Panc1 (cell line): ENCODE measurements around the gene DTNBP1. TPM values are rescaled to one million over a fixed set of nuclear protein-coding genes. Genes with fewer than 3 reads are reported as not detected.

Experiments
- ATAC-seq: fragments of 200-7000 bp; cut with Tn5 transposase; 2 replicates; pipeline ENCODE4 v1.9.1; 2020; ENCODE audit warnings: mild to moderate bottlenecking, moderate library complexity
- BruUV-seq: library from RNA; stranded (reverse); fragments of 400-500 nt; replicated peaks from 2 replicates; lab custom pipeline; 2021; lab: Mats Ljungman, UMichigan
- CTCF ChIA-PET: fragments of 300-600 bp; sonication (Branson Sonifier 250); formaldehyde crosslinking; loops from one replicate; lab custom pipeline; 2022; ENCODE audit warnings: antibody characterized with exemption; lab: Charles Lee
- POLR2A ChIA-PET: fragments of 300-600 bp; sonication (Branson Sonifier 250); formaldehyde crosslinking; loops from one replicate; lab custom pipeline; 2022; ENCODE audit warnings: antibody characterized with exemption; lab: Charles Lee
- DNase-seq: peaks from one replicate; pipeline ENCODE4 v3.0.0-alpha.2; 2010; ENCODE audit warnings: low read depth, low spot score
- H3K27ac ChIP-seq: 2 replicates; pipeline ENCODE4 v1.5.1; 2011; ENCODE audit warnings: mild to moderate bottlenecking, low read length, inconsistent platforms
- H3K27me3 ChIP-seq: fragments of 200-500 bp; sonication (Bioruptor generic); 2 replicates; pipeline ENCODE4 v1.6.0; 2014; ENCODE audit warnings: low read length, inconsistent platforms; ENCODE audit not compliant: control insufficient read depth, insufficient read depth
- H3K36me3 ChIP-seq: fragments of 200-500 bp; sonication (Bioruptor generic); 2 replicates; pipeline ENCODE4 v1.5.1; 2014; ENCODE audit warnings: inconsistent platforms, mild to moderate bottlenecking, low read length, moderate library complexity; ENCODE audit not compliant: control insufficient read depth, insufficient read depth
- H3K4me1 ChIP-seq: 2 replicates; pipeline ENCODE4 v1.5.1; 2011; ENCODE audit warnings: inconsistent platforms, mild to moderate bottlenecking, low read length, moderate library complexity; ENCODE audit not compliant: control insufficient read depth, insufficient read depth
- H3K4me3 ChIP-seq, 2 experiments: 2 replicates each; pipeline ENCODE4 v1.5.1; 2011 to 2012; ENCODE audit warnings: low read depth in 2 of 2, low read length in 2 of 2, mild to moderate bottlenecking in 2 of 2, inconsistent platforms in 1 of 2, moderate library complexity in 1 of 2
- H3K9me3 ChIP-seq: fragments of 200-500 bp; sonication (Bioruptor generic); 2 replicates; pipeline ENCODE4 v1.5.1; 2014; ENCODE audit warnings: low read depth, mild to moderate bottlenecking, inconsistent platforms, low read length, moderate library complexity; ENCODE audit not compliant: control insufficient read depth, insufficient read depth
- CTCF ChIP-seq: fragments of 450-650 bp; IDR thresholded peaks from 2 replicates; pipeline ENCODE4 v1.5.1; 2017; ENCODE audit warnings: mild to moderate bottlenecking
- POLR2AphosphoS5 ChIP-seq: IDR thresholded peaks from 2 replicates; pipeline ENCODE4 v1.6.1; 2012; ENCODE audit warnings: mild to moderate bottlenecking, low read depth, low read length, moderate library complexity
- SIN3A ChIP-seq: IDR thresholded peaks from 2 replicates; pipeline ENCODE4 v1.6.1; 2012; ENCODE audit warnings: low read depth, mild to moderate bottlenecking, low read length, moderate library complexity, borderline replicate concordance; ENCODE audit not compliant: insufficient read depth
- TCF7L2 ChIP-seq: IDR thresholded peaks from 2 replicates; pipeline ENCODE4 v1.6.1; 2011; ENCODE audit warnings: mild to moderate bottlenecking, low read depth, low read length, inconsistent platforms
- in situ Hi-C: cut with HindIII; loops from 2 replicates; pipeline ENCODE4 v1.10.0; 2016; ENCODE audit warnings: low sequenced_read_pairs, low pct_unique_long_range_greater_than_20kb
- intact Hi-C: fragments of 100-400 bp; cut with micrococcal nuclease; formaldehyde crosslinking; loops from one replicate; pipeline ENCODE4 v1.10.0; 2022; ENCODE audit not compliant: unreplicated experiment
- total RNA-seq: library from RNA; stranded (reverse); gene quantifications from one replicate; pipeline ENCODE4 v1.2.1, GENCODE V29; 2021; ENCODE audit not compliant: unreplicated experiment
- TF ChIP-seq, protein P1 (sequence below), 2 experiments: IDR thresholded peaks; 2 replicates each; pipeline ENCODE4 v1.6.1; 2011 to 2012; ENCODE audit warnings: low read depth in 2 of 2, control low read depth in 1 of 2, low read length in 1 of 2, mild to moderate bottlenecking in 1 of 2, moderate library complexity in 1 of 2; ENCODE audit not compliant: insufficient read depth in 1 of 2

The DTNBP1 gene
- total RNA-seq, 1 experiment from 2014 or later: 29.3 TPM

DNA sequence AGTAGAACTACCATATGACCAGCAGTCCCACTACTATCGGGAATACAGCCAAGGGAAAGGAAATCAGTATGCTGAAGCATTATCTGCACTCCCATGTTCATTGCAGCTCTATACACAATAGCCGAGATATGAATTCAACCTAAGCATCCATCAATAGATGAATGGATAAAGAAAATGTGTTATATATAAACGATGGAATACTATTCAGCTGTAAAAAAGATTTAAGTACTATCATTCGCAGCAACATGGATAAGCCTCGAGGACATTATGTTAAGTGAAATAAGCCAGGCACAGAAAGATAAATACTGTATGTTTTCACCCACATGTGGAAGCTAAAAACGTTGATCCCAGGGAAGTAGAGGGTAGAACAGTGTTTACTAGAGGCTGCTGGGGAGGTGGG is 44.1 kb downstream of the DTNBP1 start:
- no peak overlapping the region for H3K4me3 ChIP-seq
- BruUV-seq: no TSS peak
- CTCF ChIA-PET: no interaction called here
- no peaks in the 10 kb centered on the region for H3K36me3 ChIP-seq
- H3K9me3 ChIP-seq: no peaks in the 10 kb centered on the region
- H3K4me1 ChIP-seq: no peaks in the 10 kb centered on the region
- POLR2A ChIA-PET: no interaction called here
- no peak for ATAC-seq
- in situ Hi-C loops: no loop called here
- H3K27ac ChIP-seq: no peak overlapping the region
- intact Hi-C loops: no loop called here
- no peak for TF ChIP-seq CTCF
- TF ChIP-seq SIN3A: no peak
- no peak for TF ChIP-seq TCF7L2
- TF ChIP-seq, protein P1, sequence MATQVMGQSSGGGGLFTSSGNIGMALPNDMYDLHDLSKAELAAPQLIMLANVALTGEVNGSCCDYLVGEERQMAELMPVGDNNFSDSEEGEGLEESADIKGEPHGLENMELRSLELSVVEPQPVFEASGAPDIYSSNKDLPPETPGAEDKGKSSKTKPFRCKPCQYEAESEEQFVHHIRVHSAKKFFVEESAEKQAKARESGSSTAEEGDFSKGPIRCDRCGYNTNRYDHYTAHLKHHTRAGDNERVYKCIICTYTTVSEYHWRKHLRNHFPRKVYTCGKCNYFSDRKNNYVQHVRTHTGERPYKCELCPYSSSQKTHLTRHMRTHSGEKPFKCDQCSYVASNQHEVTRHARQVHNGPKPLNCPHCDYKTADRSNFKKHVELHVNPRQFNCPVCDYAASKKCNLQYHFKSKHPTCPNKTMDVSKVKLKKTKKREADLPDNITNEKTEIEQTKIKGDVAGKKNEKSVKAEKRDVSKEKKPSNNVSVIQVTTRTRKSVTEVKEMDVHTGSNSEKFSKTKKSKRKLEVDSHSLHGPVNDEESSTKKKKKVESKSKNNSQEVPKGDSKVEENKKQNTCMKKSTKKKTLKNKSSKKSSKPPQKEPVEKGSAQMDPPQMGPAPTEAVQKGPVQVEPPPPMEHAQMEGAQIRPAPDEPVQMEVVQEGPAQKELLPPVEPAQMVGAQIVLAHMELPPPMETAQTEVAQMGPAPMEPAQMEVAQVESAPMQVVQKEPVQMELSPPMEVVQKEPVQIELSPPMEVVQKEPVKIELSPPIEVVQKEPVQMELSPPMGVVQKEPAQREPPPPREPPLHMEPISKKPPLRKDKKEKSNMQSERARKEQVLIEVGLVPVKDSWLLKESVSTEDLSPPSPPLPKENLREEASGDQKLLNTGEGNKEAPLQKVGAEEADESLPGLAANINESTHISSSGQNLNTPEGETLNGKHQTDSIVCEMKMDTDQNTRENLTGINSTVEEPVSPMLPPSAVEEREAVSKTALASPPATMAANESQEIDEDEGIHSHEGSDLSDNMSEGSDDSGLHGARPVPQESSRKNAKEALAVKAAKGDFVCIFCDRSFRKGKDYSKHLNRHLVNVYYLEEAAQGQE (IDR thresholded peaks at IDR 0.05; ENCODE audit: insufficient read depth in 1 of 2, low read depth in 2 of 2, low read length in 1 of 2): no peak
- no peak for TF ChIP-seq POLR2AphosphoS5
- DNase-seq: no peak
- H3K27me3 ChIP-seq: no peaks in the 10 kb centered on the region

GRCh38 chr6:15616261-15616660 is 46.6 kb downstream of the DTNBP1 start:
- Histone ChIP-seq H3K27me3 (no peaks in the 10 kb centered on the region), H3K36me3 (no peaks in the 10 kb centered on the region), H3K9me3 (no peaks in the 10 kb centered on the region), H3K27ac (no peak overlapping the region), H3K4me1 (no peaks in the 10 kb centered on the region), H3K4me3 (no peak overlapping the region)
- ChIA-PET POLR2A (no interaction called here), CTCF (no interaction called here)
- BruUV-seq: no TSS peak
- in situ Hi-C loops: no loop called here
- TF ChIP-seq TCF7L2: no peak
- TF ChIP-seq, protein P1 (IDR thresholded peaks at IDR 0.05; ENCODE audit: insufficient read depth in 1 of 2, low read depth in 2 of 2, low read length in 1 of 2): no peak
- TF ChIP-seq SIN3A: no peak
- no peak for TF ChIP-seq CTCF
- TF ChIP-seq POLR2AphosphoS5: no peak
- intact Hi-C loops: no loop called here
- DNase-seq (no peak), ATAC-seq (no peak)
